ENCODE data around the gene PGLYRP2.

Gene PGLYRP2

GRCh38 chr19:15425321-15425950 lies 53.9 kb downstream of the PGLYRP2 start:
- DNase-seq (ENCODE audit: low read depth in 2 of 2) = no peak

GRCh38 chr19:15424692-15425272 lies 54.5 kb downstream of the PGLYRP2 start:
- DNase-seq (ENCODE audit: low read depth in 2 of 2) = no peak

- no peak for DNase-seq (ENCODE audit: low read depth in 2 of 2)
Observed at GRCh38 chr19:15424121-15424520, 55.2 kb downstream of the PGLYRP2 start.

- no peak for DNase-seq (ENCODE audit: low read depth in 2 of 2)
Observed at GRCh38 chr19:15423130-15423529, 56.2 kb downstream of the PGLYRP2 start.

GRCh38 chr19:15422296-15423075 lies 56.8 kb downstream of the PGLYRP2 start:
- no peak for DNase-seq (ENCODE audit: low read depth in 2 of 2)

- DNase-seq (ENCODE audit: low read depth in 2 of 2) = no peak
Observed at GRCh38 chr19:15421721-15422260, 57.5 kb downstream of the PGLYRP2 start.

- DNase-seq (ENCODE audit: low read depth in 2 of 2) = no peak
Observed at GRCh38 chr19:15421136-15421695, 58.1 kb downstream of the PGLYRP2 start.

- DNase-seq (ENCODE audit: low read depth in 2 of 2) = no peak
Observed at GRCh38 chr19:15419413-15420025, 59.8 kb downstream of the PGLYRP2 start.

Data from stimulated activated CD8-positive, alpha-beta memory T cell treated with anti-CD3 and anti-CD28 coated beads, Interleukin-15, amount 100 ng/mL, for 48 hours (primary cell).